Smooth muscle cell of the brain vasculature (primary cell): ENCODE results near the gene ALLC.
"Not testable (repeated sequence)": the region's sequence is repeated elsewhere in the genome, so short reads cannot be mapped to it uniquely, and the experiment has no call there.

Experiments
- DNase-seq: peaks from one replicate; pipeline ENCODE4 v3.0.0-alpha.2; 2012; ENCODE audit warnings: low read depth, low spot score

The ALLC gene

GRCh38 chr2:3626118-3626811, 31.7 kb upstream of the ALLC start:
- peak; percentile 24 for DNase-seq

- no peak for DNase-seq
These were observed 31.0 kb upstream of the ALLC start for GRCh38 chr2:3626812-3627499.

- no peak for DNase-seq
These were observed 30.4 kb upstream of the ALLC start for GRCh38 chr2:3627500-3628100.

- no peak for DNase-seq
These were observed 29.7 kb upstream of the ALLC start for GRCh38 chr2:3628241-3628679.

- no peak for DNase-seq
These were observed 29.2 kb upstream of the ALLC start for GRCh38 chr2:3628800-3629199.

- DNase-seq = no peak
These were observed 27.4 kb upstream of the ALLC start for GRCh38 chr2:3630631-3631030.

- no peak for DNase-seq
These were observed 26.7 kb upstream of the ALLC start for GRCh38 chr2:3631161-3631850.

- DNase-seq = no peak
These were observed 25.9 kb upstream of the ALLC start for GRCh38 chr2:3631851-3632659.

- DNase-seq = no peak
These were observed 24.7 kb upstream of the ALLC start for GRCh38 chr2:3633089-3633981.

- no peak for DNase-seq
These were observed 23.9 kb upstream of the ALLC start for GRCh38 chr2:3633982-3634595.

GRCh38 chr2:3634596-3635121, 23.3 kb upstream of the ALLC start:
- no peak for DNase-seq

GRCh38 chr2:3635171-3635974, 22.6 kb upstream of the ALLC start:
- no peak for DNase-seq

- not testable (repeated sequence) for DNase-seq
These were observed 22.0 kb upstream of the ALLC start for GRCh38 chr2:3635975-3636327.

GRCh38 chr2:3636586-3637310, 21.3 kb upstream of the ALLC start:
- DNase-seq = no peak

GRCh38 chr2:3637311-3637675, 20.7 kb upstream of the ALLC start:
- no peak for DNase-seq

GRCh38 chr2:3637692-3638455, 20.1 kb upstream of the ALLC start:
- DNase-seq = no peak

GRCh38 chr2:3638456-3638810, 19.6 kb upstream of the ALLC start:
- no peak for DNase-seq
